Measurements from ENCODE around the gene PADI1.

DNA sequence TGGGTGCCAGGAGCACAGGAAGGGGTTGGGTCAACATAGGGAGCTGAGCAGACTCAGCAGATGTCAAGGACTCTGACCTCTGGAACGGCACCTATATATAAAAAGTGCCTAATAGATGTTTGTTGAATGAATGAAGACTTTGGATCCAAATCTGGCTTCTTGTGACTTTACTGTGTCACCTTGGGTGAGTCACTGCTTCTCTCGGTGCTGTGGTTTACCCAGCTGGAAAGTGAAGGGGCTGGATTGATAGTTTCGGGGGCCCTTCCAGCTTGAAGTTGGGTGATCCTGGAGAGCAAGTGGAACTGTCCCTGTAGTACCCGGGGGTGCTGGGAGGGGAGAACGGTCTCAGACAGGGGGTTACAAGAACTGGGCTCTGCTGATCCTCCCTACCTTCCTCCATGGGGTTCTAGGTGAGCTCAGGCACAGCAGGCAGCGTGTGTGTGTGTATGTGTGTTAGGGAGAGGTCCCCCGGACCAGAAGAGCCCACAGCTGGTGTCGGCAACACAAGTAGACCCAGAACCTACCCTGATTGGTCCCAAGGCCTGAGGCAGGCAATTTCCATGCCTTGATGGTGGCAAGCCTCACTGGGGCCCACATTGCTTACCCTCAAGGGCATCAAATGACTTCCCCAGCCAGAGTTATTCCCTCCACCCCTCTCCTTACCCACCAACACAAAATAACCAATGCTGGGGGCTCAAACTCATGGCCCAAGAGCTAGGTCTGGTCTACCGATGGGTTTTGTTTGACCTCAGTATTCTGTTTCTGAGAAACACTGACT is 5.5 kb upstream of the PADI1 start:
- TF ChIP-seq, protein P1, sequence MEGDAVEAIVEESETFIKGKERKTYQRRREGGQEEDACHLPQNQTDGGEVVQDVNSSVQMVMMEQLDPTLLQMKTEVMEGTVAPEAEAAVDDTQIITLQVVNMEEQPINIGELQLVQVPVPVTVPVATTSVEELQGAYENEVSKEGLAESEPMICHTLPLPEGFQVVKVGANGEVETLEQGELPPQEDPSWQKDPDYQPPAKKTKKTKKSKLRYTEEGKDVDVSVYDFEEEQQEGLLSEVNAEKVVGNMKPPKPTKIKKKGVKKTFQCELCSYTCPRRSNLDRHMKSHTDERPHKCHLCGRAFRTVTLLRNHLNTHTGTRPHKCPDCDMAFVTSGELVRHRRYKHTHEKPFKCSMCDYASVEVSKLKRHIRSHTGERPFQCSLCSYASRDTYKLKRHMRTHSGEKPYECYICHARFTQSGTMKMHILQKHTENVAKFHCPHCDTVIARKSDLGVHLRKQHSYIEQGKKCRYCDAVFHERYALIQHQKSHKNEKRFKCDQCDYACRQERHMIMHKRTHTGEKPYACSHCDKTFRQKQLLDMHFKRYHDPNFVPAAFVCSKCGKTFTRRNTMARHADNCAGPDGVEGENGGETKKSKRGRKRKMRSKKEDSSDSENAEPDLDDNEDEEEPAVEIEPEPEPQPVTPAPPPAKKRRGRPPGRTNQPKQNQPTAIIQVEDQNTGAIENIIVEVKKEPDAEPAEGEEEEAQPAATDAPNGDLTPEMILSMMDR (IDR thresholded peaks at IDR 0.05; ENCODE audit: low read depth, low read length, missing input control) = no peak
- TF ChIP-seq EGR1 (IDR thresholded peaks at IDR 0.05; ENCODE audit: low read depth in 2 of 2) (no peak), GABPA (IDR thresholded peaks at IDR 0.05 in 1 of 2, conservative IDR thresholded peaks at IDR 0.05 in 1 of 2) (no peak), RAD21 (IDR thresholded peaks at IDR 0.05) (no peak)
- TF ChIP-seq, protein P2, sequence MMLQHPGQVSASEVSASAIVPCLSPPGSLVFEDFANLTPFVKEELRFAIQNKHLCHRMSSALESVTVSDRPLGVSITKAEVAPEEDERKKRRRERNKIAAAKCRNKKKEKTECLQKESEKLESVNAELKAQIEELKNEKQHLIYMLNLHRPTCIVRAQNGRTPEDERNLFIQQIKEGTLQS (IDR thresholded peaks at IDR 0.05) = no peak
- TF ChIP-seq, protein P3, sequence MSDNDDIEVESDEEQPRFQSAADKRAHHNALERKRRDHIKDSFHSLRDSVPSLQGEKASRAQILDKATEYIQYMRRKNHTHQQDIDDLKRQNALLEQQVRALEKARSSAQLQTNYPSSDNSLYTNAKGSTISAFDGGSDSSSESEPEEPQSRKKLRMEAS (IDR thresholded peaks at IDR 0.05) = no peak

All from liver (tissue), 3 donors.